Ovary (tissue), 3 donors: ENCODE results near the gene MTM1.

Experiments used
- EP300 ChIP-seq: sonication (generic); formaldehyde crosslinking; IDR thresholded peaks from one replicate; pipeline ENCODE4 v1.6.1; 2017; ENCODE audit warnings: antibody characterized with exemption
- POLR2A ChIP-seq: fragments of 450-650 bp; IDR thresholded peaks from one replicate; pipeline ENCODE4 v1.6.1; 2017; ENCODE audit warnings: antibody characterized with exemption, mild to moderate bottlenecking, moderate library complexity
- TF ChIP-seq, protein P1 (sequence below), 3 donors: fragments of 450-650 bp in 2 of 3; fragments of 200-600 bp in 1 of 3; IDR thresholded peaks; one replicate each; pipeline versions ENCODE4 v1.5.1 to v1.8.0; 2016 to 2022; ENCODE audit warnings: antibody characterized with exemption in 3 of 3, mild to moderate bottlenecking in 1 of 3
- donor health status: DM: no; HTN: no; CAD: no.

DNA sequence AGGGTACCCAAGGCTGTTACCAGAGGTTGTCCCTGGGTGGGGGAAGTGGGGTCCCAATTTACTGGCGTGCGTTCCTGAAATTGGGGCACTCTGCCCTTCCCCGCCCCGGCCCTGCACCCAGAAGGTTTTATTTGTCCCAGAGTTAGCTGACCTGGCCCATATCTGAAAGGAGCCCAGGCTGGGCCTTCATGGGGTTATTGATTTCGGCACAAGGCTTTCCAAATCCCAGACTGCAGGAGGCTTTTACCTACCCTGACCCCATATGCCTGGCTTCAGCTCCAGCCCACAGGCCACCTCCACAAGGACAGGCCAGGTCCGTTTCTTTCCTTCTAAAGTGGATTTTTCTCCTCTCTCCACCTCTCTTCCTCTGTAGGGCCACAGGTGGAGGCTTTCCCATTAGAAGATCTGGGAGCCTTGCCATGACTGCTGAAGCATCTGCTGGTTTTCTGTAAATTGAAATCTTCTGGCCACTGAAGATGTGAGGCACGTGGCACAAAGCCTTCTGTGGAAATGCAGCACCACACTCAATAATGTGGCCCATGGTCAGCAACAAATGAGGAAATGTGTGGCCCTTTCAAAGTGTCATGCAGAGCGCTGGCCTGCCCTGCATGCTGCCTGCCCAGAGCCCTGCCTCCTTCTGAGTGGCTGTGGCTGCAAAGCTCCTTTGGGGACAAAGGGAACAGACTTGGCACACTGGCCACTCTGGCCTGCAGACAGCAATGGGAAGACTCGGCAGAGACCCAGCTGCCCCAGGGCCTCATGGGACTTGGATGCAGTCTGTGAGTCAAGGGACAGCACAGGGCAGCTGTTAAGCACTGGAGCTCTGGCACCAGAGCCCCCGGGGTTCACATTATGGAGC is 43.1 kb upstream of the MTM1 start:
- TF ChIP-seq POLR2A (no peak), EP300 (no peak)
- TF ChIP-seq, protein P1, sequence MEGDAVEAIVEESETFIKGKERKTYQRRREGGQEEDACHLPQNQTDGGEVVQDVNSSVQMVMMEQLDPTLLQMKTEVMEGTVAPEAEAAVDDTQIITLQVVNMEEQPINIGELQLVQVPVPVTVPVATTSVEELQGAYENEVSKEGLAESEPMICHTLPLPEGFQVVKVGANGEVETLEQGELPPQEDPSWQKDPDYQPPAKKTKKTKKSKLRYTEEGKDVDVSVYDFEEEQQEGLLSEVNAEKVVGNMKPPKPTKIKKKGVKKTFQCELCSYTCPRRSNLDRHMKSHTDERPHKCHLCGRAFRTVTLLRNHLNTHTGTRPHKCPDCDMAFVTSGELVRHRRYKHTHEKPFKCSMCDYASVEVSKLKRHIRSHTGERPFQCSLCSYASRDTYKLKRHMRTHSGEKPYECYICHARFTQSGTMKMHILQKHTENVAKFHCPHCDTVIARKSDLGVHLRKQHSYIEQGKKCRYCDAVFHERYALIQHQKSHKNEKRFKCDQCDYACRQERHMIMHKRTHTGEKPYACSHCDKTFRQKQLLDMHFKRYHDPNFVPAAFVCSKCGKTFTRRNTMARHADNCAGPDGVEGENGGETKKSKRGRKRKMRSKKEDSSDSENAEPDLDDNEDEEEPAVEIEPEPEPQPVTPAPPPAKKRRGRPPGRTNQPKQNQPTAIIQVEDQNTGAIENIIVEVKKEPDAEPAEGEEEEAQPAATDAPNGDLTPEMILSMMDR (IDR thresholded peaks at IDR 0.05), result no peak
